ENCODE results near the gene SIKE1. TPM values are rescaled to one million over a fixed set of nuclear protein-coding genes. Genes with fewer than 3 reads are reported as not detected.
A peak's percentile ranks its signal among the peaks of the same experiment; 100 is the strongest.
"Not testable (repeated sequence)": the region's sequence is repeated elsewhere in the genome, so short reads cannot be mapped to it uniquely, and the experiment has no call there.

SIKE1 gene
- total RNA-seq (2021) (62.4 and 68.3 TPM in 2 replicates), Bru-seq, nascent RNA (percentile 87 among the genes with signal in this experiment), BruChase-seq, experiment 1, labeled RNA remaining after a 2-hour chase (percentile 97 among the genes with signal in this experiment), BruChase-seq, experiment 2, labeled RNA remaining after a 6-hour chase (percentile 98 among the genes with signal in this experiment)
- long read RNA-seq, full-length matches to known transcripts = 36 of 43 reads
- long read RNA-seq, partial matches to known transcripts = 0 of 43 reads
- long read RNA-seq, other reads (novel, unspliced or antisense) = 7 of 43 reads

DNA sequence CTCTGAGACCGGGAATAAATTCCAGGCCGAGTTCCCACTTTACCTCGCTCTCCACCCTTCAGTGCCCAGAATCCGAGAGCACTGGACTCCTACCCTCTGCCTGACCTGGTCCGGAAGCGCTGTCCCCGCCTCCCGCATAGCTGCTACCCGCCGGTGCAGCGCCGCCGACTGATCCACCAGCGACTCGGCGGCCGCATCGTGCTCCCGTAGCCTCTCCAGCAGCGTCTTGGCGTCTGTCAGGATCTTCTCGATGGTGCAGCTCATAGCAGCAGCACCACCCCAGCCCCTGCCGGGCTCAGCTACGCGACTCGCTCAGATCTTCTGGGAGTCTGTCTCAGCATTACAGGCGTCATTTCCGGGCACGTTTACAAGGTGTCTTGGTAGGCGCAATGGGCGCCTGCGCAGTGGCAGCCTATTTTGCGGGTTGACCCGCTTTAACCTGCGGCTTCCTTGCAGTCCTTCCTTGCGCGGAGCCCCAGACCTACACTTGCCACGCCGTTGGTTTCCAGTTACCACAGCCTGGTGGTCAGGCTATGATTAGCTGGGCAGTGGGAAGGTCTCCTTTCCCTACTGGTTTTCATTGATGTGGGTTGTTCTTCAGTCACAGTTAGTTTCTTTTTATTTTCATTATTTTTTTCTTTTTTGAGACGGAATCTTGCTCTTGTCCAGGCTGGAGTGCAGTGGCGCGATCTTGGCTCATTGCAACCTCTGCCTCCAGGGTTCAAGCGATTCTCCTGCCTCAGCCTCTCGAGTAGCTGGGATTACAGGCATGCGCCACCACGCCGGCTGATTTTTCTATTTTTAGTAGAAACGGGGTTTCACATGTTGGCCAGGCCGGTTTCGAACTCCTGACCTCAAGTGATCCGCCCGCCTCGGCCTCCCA, at the start of gene SIKE1:
Gene SIKE1 (minus strand): TSS at position 342 of the 883 bp plus-strand sequence. CDS start 78 bp downstream, at position 264.
- intact Hi-C loops (cut with micrococcal nuclease; ENCODE audit: unreplicated experiment) = no loop called here
- no peaks in the 10 kb centered on the region for H3K4me1 ChIP-seq (ENCODE audit: insufficient read depth, low read length, poor library complexity, severe bottlenecking)
- H3K27me3 ChIP-seq (replicated peaks; ENCODE audit: insufficient read depth, low read depth, low read length, poor library complexity) = no peaks in the 10 kb centered on the region
- TSS peak; percentile 99 for BruUV-seq (replicated peaks)
- ChIA-PET CTCF (no interaction called here), POLR2A (ENCODE audit: low non-redundant PET) (interaction anchor here (0.6 kb wide), 1 partner anchor 1023 kb away, joined by 18 read pairs; no protein-coding TSS in a partner anchor)
- H3K4me3 ChIP-seq (ENCODE audit: low read depth, low read length, poor library complexity, severe bottlenecking) = peak within 1 kb of the TSS; percentile 66
- TF ChIP-seq CTCF (conservative IDR thresholded peaks at IDR 0.05; ENCODE audit: low read depth, low read length) = no peak
- TF ChIP-seq EZH2 (IDR thresholded peaks at IDR 0.05; ENCODE audit: borderline replicate concordance, low read depth, low read length, poor library complexity, severe bottlenecking) = no peak
- H3K27ac ChIP-seq (ENCODE audit: low read depth, low read length, poor library complexity, severe bottlenecking) = peak within 1 kb of the TSS; percentile 82
- H3K36me3 ChIP-seq (ENCODE audit: insufficient read depth, low read length, poor library complexity, severe bottlenecking) = peaks cover 24% of the 10 kb centered on the region
- no peaks in the 10 kb centered on the region for H3K9me3 ChIP-seq (ENCODE audit: low read depth, low read length, poor library complexity, severe bottlenecking)
- peak; percentile 95 for DNase-seq (ENCODE audit: low spot score)

- H3K4me1 ChIP-seq (ENCODE audit: insufficient read depth, low read length, poor library complexity, severe bottlenecking); H3K4me3 ChIP-seq (ENCODE audit: low read depth, low read length, poor library complexity, severe bottlenecking); BruUV-seq (replicated peaks); H3K27ac ChIP-seq (ENCODE audit: low read depth, low read length, poor library complexity, severe bottlenecking); DNase-seq (ENCODE audit: low spot score); H3K9me3 ChIP-seq (ENCODE audit: low read depth, low read length, poor library complexity, severe bottlenecking); CTCF ChIA-PET; POLR2A ChIA-PET (ENCODE audit: low non-redundant PET); intact Hi-C loops (cut with micrococcal nuclease; ENCODE audit: unreplicated experiment); H3K27me3 ChIP-seq (replicated peaks; ENCODE audit: insufficient read depth, low read depth, low read length, poor library complexity); H3K36me3 ChIP-seq (ENCODE audit: insufficient read depth, low read length, poor library complexity, severe bottlenecking): not testable (repeated sequence)
Measured at GRCh38 chr1:114830075-114830474, 49.6 kb upstream of the SIKE1 start.

- Histone ChIP-seq H3K27me3 (replicated peaks; ENCODE audit: insufficient read depth, low read depth, low read length, poor library complexity) (no peaks in the 10 kb centered on the region), H3K4me3 (ENCODE audit: low read depth, low read length, poor library complexity, severe bottlenecking) (no peak overlapping the region), H3K9me3 (ENCODE audit: low read depth, low read length, poor library complexity, severe bottlenecking) (no peaks in the 10 kb centered on the region), H3K27ac (ENCODE audit: low read depth, low read length, poor library complexity, severe bottlenecking) (no peak overlapping the region), H3K4me1 (ENCODE audit: insufficient read depth, low read length, poor library complexity, severe bottlenecking) (no peaks in the 10 kb centered on the region), H3K36me3 (ENCODE audit: insufficient read depth, low read length, poor library complexity, severe bottlenecking) (no peaks in the 10 kb centered on the region)
- TF ChIP-seq EZH2 (IDR thresholded peaks at IDR 0.05; ENCODE audit: borderline replicate concordance, low read depth, low read length, poor library complexity, severe bottlenecking) (no peak), CTCF (conservative IDR thresholded peaks at IDR 0.05; ENCODE audit: low read depth, low read length) (no peak)
- intact Hi-C loops (cut with micrococcal nuclease; ENCODE audit: unreplicated experiment) = no loop called here
- BruUV-seq (replicated peaks) = no TSS peak
- ChIA-PET POLR2A (ENCODE audit: low non-redundant PET) (no interaction called here), CTCF (no interaction called here)
- no peak for DNase-seq (ENCODE audit: low spot score)
Measured at GRCh38 chr1:114828251-114828650, 47.8 kb upstream of the SIKE1 start.

All from A673 (cell line).